Esophagus muscularis mucosa (tissue), 4 donors: Measurements from ENCODE around the gene NYAP2. TPM values are rescaled to one million over a fixed set of nuclear protein-coding genes. Genes with fewer than 3 reads are reported as not detected.

Experiments used
- DNase-seq: peaks from one replicate; pipeline ENCODE4 v3.0.0-alpha.2; 2017; ENCODE audit errors: extremely low spot score
- H3K27ac ChIP-seq, 4 donors: fragments of 200-600 bp; sonication (generic); replicated peaks in 1 of 4; 1 replicate in 3 of 4; 2 replicates in 1 of 4; pipeline ENCODE4 v1.5.1; 2016 to 2019; ENCODE audit warnings: mild to moderate bottlenecking in 1 of 4
- H3K27me3 ChIP-seq, 4 donors: fragments of 200-600 bp; sonication (generic); one replicate each; pipeline versions ENCODE4 v1.5.1 to v1.6.0; 2016 to 2019
- H3K36me3 ChIP-seq, 4 donors: fragments of 200-600 bp; sonication (generic); one replicate each; pipeline ENCODE4 v1.5.1; 2016 to 2019
- H3K4me1 ChIP-seq, 4 donors: fragments of 200-600 bp; sonication (generic); one replicate each; pipeline ENCODE4 v1.5.1; 2016 to 2019
- H3K4me3 ChIP-seq, 4 donors: fragments of 200-600 bp; sonication (generic); 1 replicate in 2 of 4; 2 replicates in 2 of 4; pipeline ENCODE4 v1.5.1; 2016 to 2019; ENCODE audit warnings: mild to moderate bottlenecking in 4 of 4, moderate library complexity in 1 of 4
- H3K9me3 ChIP-seq, 4 donors: fragments of 200-600 bp; sonication (generic); 1 replicate in 3 of 4; 2 replicates in 1 of 4; pipeline ENCODE4 v1.5.1; 2016 to 2019
- EP300 ChIP-seq: sonication (generic); formaldehyde crosslinking; IDR thresholded peaks from one replicate; pipeline ENCODE4 v1.6.1; 2017; ENCODE audit warnings: antibody characterized with exemption
- POLR2A ChIP-seq: fragments of 450-650 bp; IDR thresholded peaks from one replicate; pipeline ENCODE4 v1.6.1; 2017; ENCODE audit warnings: antibody characterized with exemption, moderate library complexity, mild to moderate bottlenecking, low read depth
- POLR2AphosphoS5 ChIP-seq, 2 donors: sonication (generic); formaldehyde crosslinking; IDR thresholded peaks; one replicate each; pipeline ENCODE4 v1.6.1; 2017; ENCODE audit warnings: antibody characterized with exemption in 2 of 2
- WGBS: methylation state at CpG from one replicate; pipeline ENCODE4 v1.1.5; 2018; 5-methylcytosine and 5-hydroxymethylcytosine counted together
- intact Hi-C: fragments of 100-400 bp; cut with DNase I; formaldehyde crosslinking; loops from one replicate; pipeline ENCODE4 v1.15.1; 2023
- total RNA-seq, 4 donors: library from RNA; depleted of rRNA; stranded (reverse); fragments of >200 nt; gene quantifications; one replicate each; pipeline versions ENCODE4 v1.1.0 to v1.2.1, GENCODE V29; 2016
- TF ChIP-seq, protein P1 (sequence below), 3 experiments: fragments of 200-600 bp in 2 of 3; fragments of 450-650 bp in 1 of 3; sonication (generic) in 2 of 3; IDR thresholded peaks; one replicate each; pipeline ENCODE4 v1.5.1; 2017 to 2019; ENCODE audit warnings: antibody characterized with exemption in 3 of 3, mild to moderate bottlenecking in 2 of 3, moderate library complexity in 1 of 3

NYAP2 gene
- total RNA-seq, 4 donors from 2014 or later, result under 0.01 to 0.26 (median 0.17) TPM; not detected in 1

DNA sequence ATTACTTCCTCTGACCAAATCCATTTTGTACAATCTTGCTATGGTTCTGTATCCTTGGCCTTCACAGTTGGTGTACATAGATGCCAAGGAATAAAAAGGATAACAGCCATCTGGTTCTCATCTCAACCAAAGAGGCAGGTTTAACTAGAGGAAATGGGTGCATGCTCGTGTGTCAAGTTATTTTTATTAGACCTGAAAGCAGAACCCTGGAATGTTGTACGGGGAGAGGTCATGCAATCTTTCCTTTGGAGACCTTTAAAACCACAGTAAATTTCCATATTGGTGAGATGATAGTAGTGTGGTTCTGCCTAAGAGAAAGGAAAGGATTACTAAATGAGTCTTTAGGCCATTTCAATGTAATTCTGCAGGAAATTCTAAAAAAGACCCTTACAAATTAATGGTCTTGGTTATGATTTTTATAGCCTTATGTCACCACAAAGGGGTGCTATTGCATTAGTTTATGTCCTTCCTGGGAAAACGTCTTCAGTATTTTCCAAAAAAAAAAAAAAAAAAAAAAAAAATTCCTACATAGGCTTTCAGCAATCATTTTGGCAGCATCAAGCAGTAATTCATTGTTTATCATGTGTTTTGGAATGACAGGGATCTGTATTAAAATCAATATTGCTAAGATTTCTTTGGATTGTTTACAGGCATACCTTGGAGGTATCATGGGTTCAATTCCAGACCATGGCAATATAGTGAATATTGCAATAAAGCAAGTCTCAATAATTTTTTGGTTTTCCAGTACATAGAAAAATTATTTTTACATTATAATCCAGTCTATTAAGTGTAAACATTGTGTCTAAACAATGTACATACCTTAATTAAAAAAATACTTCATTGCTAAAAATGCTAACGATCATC is 270.8 kb downstream of the NYAP2 start:
- intact Hi-C loops, result loop anchor here (2.0 to 5.0 kb wide), 2 partner anchors 127 to 1132 kb away; no protein-coding TSS in a partner anchor
- Histone ChIP-seq H3K27ac (no peak overlapping the region), H3K4me1 (peaks cover 0 to 14% (median 10%) of the 10 kb centered on the region in 4 donors), H3K36me3 (no peaks in the 10 kb centered on the region), H3K27me3 (no peaks in the 10 kb centered on the region), H3K4me3 (no peak overlapping the region), H3K9me3 (no peaks in the 10 kb centered on the region)
- DNase-seq, result no peak
- TF ChIP-seq, protein P1, sequence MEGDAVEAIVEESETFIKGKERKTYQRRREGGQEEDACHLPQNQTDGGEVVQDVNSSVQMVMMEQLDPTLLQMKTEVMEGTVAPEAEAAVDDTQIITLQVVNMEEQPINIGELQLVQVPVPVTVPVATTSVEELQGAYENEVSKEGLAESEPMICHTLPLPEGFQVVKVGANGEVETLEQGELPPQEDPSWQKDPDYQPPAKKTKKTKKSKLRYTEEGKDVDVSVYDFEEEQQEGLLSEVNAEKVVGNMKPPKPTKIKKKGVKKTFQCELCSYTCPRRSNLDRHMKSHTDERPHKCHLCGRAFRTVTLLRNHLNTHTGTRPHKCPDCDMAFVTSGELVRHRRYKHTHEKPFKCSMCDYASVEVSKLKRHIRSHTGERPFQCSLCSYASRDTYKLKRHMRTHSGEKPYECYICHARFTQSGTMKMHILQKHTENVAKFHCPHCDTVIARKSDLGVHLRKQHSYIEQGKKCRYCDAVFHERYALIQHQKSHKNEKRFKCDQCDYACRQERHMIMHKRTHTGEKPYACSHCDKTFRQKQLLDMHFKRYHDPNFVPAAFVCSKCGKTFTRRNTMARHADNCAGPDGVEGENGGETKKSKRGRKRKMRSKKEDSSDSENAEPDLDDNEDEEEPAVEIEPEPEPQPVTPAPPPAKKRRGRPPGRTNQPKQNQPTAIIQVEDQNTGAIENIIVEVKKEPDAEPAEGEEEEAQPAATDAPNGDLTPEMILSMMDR (IDR thresholded peaks at IDR 0.05), result peak; percentile 52 to 54 (median 53)
- TF ChIP-seq EP300, result no peak
- 47% methylated on average over 4 of the region's 4 CpGs for WGBS

DNA sequence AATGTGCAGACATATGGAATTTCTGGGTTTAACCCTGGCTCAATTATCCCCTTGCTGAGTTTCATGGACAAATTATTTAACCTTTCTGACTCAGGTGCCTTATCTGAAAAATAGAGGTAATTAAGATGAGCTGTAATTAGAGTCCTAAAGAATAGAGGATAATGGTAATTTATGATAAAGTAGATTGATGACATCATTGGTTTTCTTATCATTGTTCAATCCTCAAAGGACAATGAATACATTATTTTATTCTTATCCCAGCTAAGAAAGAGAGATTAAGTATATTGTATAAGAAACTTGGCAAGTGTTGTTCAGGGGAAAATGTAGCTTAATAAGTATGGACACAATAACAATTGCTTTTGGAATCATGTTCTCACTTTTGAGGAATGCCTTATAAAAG is 279.3 kb downstream of the NYAP2 start:
- Histone ChIP-seq H3K4me3 (no peak overlapping the region), H3K36me3 (no peaks in the 10 kb centered on the region), H3K4me1 (peaks cover 0 to 9% (median 4%) of the 10 kb centered on the region in 4 donors), H3K27me3 (no peaks in the 10 kb centered on the region), H3K9me3 (no peaks in the 10 kb centered on the region), H3K27ac (no peak overlapping the region)
- no peak for DNase-seq
- TF ChIP-seq EP300 (no peak), POLR2AphosphoS5 (IDR thresholded peaks at IDR 0.05) (no peak), POLR2A (no peak)
- TF ChIP-seq, protein P1 (IDR thresholded peaks at IDR 0.05), result no peak
- intact Hi-C loops, result no loop called here

DNA sequence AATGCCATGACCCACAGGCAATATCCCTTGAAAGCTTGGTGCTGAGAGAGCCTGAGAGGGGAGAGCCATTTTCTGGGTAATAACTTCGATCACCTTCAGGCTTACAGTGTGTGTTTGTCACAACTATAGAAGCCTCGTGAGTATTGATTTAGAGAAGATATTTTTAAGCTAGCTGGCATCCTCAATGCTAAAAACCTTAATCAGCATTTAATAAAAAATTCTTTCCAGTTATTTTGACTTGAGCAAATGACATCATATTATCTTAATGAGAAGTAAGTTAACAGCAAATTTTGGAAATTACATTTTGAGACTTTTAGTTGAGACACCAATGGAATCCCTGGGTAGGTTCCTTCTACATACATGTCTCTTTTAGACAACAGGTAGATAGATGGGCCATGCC is 283.7 kb downstream of the NYAP2 start:
- WGBS, result 91% methylated on average over 2 of the region's 2 CpGs
- no peak overlapping the region for H3K27ac ChIP-seq
- H3K9me3 ChIP-seq, result no peaks in the 10 kb centered on the region
- intact Hi-C loops, result no loop called here
- H3K4me3 ChIP-seq, result no peak overlapping the region
- no peaks in the 10 kb centered on the region for H3K36me3 ChIP-seq
- no peaks in the 10 kb centered on the region for H3K27me3 ChIP-seq
- H3K4me1 ChIP-seq, result no peaks in the 10 kb centered on the region
- DNase-seq, result no peak
- TF ChIP-seq POLR2A (no peak), EP300 (no peak), POLR2AphosphoS5 (IDR thresholded peaks at IDR 0.05) (no peak)
- TF ChIP-seq, protein P1 (IDR thresholded peaks at IDR 0.05), result no peak

DNA sequence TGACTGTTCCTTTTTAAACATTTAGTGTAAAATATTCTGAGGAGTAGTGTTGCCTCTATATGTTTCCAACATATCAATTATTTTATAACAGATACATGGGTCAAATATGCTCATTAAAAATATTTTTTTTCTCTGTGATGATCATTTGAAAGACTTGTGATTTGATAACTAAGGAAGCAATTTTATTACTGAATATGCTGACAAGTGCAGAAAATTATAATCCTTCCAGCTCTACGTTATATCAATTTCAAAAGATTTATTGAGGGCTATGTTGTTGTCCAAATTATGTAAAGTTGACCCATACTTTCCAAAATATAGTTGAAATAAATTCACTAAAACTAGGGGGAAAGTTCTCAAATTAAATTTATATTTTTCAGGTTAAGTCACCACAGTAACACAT is 290.6 kb downstream of the NYAP2 start:
- Histone ChIP-seq H3K4me1 (no peaks in the 10 kb centered on the region), H3K9me3 (no peaks in the 10 kb centered on the region), H3K4me3 (no peak overlapping the region), H3K27me3 (no peaks in the 10 kb centered on the region), H3K36me3 (no peaks in the 10 kb centered on the region), H3K27ac (no peak overlapping the region)
- no peak for DNase-seq
- 87% methylated on average over 1 of the region's 1 CpG for WGBS
- intact Hi-C loops, result no loop called here
- TF ChIP-seq, protein P1 (IDR thresholded peaks at IDR 0.05), result no peak
- no peak for TF ChIP-seq EP300
- no peak for TF ChIP-seq POLR2AphosphoS5 (IDR thresholded peaks at IDR 0.05)
- no peak for TF ChIP-seq POLR2A
